HepG2 (cell line): ENCODE results near the gene SH3PXD2A. TPM values are rescaled to one million over a fixed set of nuclear protein-coding genes. Genes with fewer than 3 reads are reported as not detected.

Source experiments
- ARID5B ChIP-seq: IDR thresholded peaks from 2 replicates; pipeline ENCODE4 v1.4.0; 2020; ENCODE audit warnings: mild to moderate bottlenecking, missing genetic modification reagents
- ATAD3A ChIP-seq: sonication (generic); formaldehyde crosslinking; IDR thresholded peaks from 2 replicates; pipeline ENCODE4 v1.4.0; 2020; ENCODE audit warnings: missing genetic modification reagents
- ESRRA ChIP-seq: sonication (generic); formaldehyde crosslinking; IDR thresholded peaks from 2 replicates; pipeline ENCODE4 v1.5.1; 2020; ENCODE audit warnings: mild to moderate bottlenecking, low read depth, missing genetic modification reagents
- JARID2 ChIP-seq: sonication (generic); formaldehyde crosslinking; IDR thresholded peaks from 2 replicates; pipeline ENCODE4 v1.8.1; 2023; ENCODE audit warnings: missing genetic modification reagents, inconsistent platforms; ENCODE audit not compliant: insufficient replicate concordance
- KAT2B ChIP-seq: fragments of 150-350 bp; IDR thresholded peaks from 2 replicates; pipeline ENCODE4 v1.6.1; 2014; ENCODE audit warnings: low read depth, low read length, borderline replicate concordance
- KDM2A ChIP-seq: sonication (generic); formaldehyde crosslinking; IDR thresholded peaks from 2 replicates; pipeline ENCODE4 v1.4.0; 2020; ENCODE audit warnings: low read depth, missing genetic modification reagents, borderline replicate concordance
- KLF15 ChIP-seq: sonication (generic); formaldehyde crosslinking; IDR thresholded peaks from 2 replicates; pipeline ENCODE4 v1.8.1; 2023; ENCODE audit warnings: borderline replicate concordance, mild to moderate bottlenecking, inconsistent platforms, missing genetic modification reagents, mixed read lengths
- MED1 ChIP-seq: sonication (generic); formaldehyde crosslinking; IDR thresholded peaks from 2 replicates; pipeline ENCODE4 v1.4.0; 2020; ENCODE audit warnings: missing genetic modification reagents
- MTA3 ChIP-seq: sonication (generic); formaldehyde crosslinking; IDR thresholded peaks from 2 replicates; pipeline ENCODE4 v1.4.0; 2020; ENCODE audit warnings: missing genetic modification reagents
- NFE2 ChIP-seq: sonication (generic); formaldehyde crosslinking; IDR thresholded peaks from 2 replicates; pipeline ENCODE4 v1.4.0; 2020; ENCODE audit warnings: missing genetic modification reagents
- NR2F1 ChIP-seq, 2 experiments: fragments of 450-650 bp in 1 of 2; formaldehyde crosslinking in 1 of 2; IDR thresholded peaks; 2 replicates each; pipeline versions ENCODE4 v1.5.0 to v1.6.1; 2016 to 2020; ENCODE audit warnings: mild to moderate bottlenecking in 1 of 2, missing compliant biosample characterization in 1 of 2, missing genetic modification reagents in 1 of 2, moderate library complexity in 1 of 2
- PAX8 ChIP-seq: sonication (generic); formaldehyde crosslinking; IDR thresholded peaks from 2 replicates; pipeline ENCODE4 v1.8.0; 2022; ENCODE audit warnings: mild to moderate bottlenecking, missing genetic modification reagents, borderline replicate concordance
- PHF21A ChIP-seq: sonication (generic); formaldehyde crosslinking; IDR thresholded peaks from 2 replicates; pipeline ENCODE4 v1.5.0; 2020; ENCODE audit warnings: mild to moderate bottlenecking, missing genetic modification reagents
- PPARG ChIP-seq: conservative IDR thresholded peaks from 2 replicates; pipeline ENCODE4 v1.6.1; 2016; ENCODE audit warnings: missing biosample characterization, missing genetic modification reagents
- RFX1 ChIP-seq: fragments of 450-650 bp; IDR thresholded peaks from 2 replicates; pipeline ENCODE4 v1.6.1; 2017
- RXRA ChIP-seq: sonication (generic); formaldehyde crosslinking; IDR thresholded peaks from 2 replicates; pipeline ENCODE4 v1.5.1; 2020; ENCODE audit warnings: missing genetic modification reagents
- SRSF9 ChIP-seq: fragments of 200-400 bp; formaldehyde crosslinking; IDR thresholded peaks from 2 replicates; pipeline ENCODE4 v1.6.1; 2018; ENCODE audit warnings: borderline replicate concordance, mild to moderate bottlenecking, low read depth, low read length; ENCODE audit not compliant: insufficient read depth, poor library complexity, severe bottlenecking
- TP53 ChIP-seq: sonication (generic); formaldehyde crosslinking; conservative IDR thresholded peaks from 2 replicates; pipeline ENCODE4 v1.4.0; 2020; ENCODE audit warnings: missing genetic modification reagents
- ZFP90 ChIP-seq: sonication (generic); formaldehyde crosslinking; IDR thresholded peaks from 2 replicates; pipeline ENCODE4 v1.8.0; 2022; ENCODE audit warnings: missing genetic modification reagents, mild to moderate bottlenecking, inconsistent platforms, borderline replicate concordance
- ZNF710 ChIP-seq: sonication (generic); formaldehyde crosslinking; IDR thresholded peaks from 2 replicates; pipeline ENCODE4 v1.5.0; 2020; ENCODE audit warnings: mild to moderate bottlenecking, missing genetic modification reagents, borderline replicate concordance
- ZNF775 ChIP-seq: sonication (generic); formaldehyde crosslinking; IDR thresholded peaks from 2 replicates; pipeline ENCODE4 v1.4.0; 2020; ENCODE audit warnings: missing genetic modification reagents, mild to moderate bottlenecking, moderate library complexity, borderline replicate concordance
- ZSCAN12 ChIP-seq: sonication (generic); formaldehyde crosslinking; IDR thresholded peaks from 2 replicates; pipeline ENCODE4 v1.9.0; 2021; ENCODE audit warnings: mild to moderate bottlenecking, missing genetic modification reagents
- polyA plus RNA-seq, 8 experiments: library from polyadenylated mRNA; depleted of rRNA in 3 of 8; stranded (reverse) in 7 of 8; unstranded in 1 of 8; fragments of >200 nt; fragmentation: Illumina TruSeq in 4 of 8; extraction: Trizol in 4 of 8; gene quantifications; 2 replicates each; pipeline versions ENCODE4 v1.2.1 to v1.2.3, GENCODE V29; 2011 to 2016; ENCODE audit warnings: low read depth in 4 of 8, missing spikeins in 1 of 8, mixed read lengths in 1 of 8; ENCODE audit not compliant: insufficient read depth in 1 of 8
- total RNA-seq, 5 experiments: library from RNA; depleted of rRNA; stranded (reverse); fragments of >200 nt; fragmentation: Illumina TruSeq; extraction: Trizol; gene quantifications; 2 replicates each; pipeline ENCODE4 v1.2.3, GENCODE V29; 2016; ENCODE audit warnings: low read depth in 1 of 5
- TF ChIP-seq, protein P1 (sequence below): sonication (generic); formaldehyde crosslinking; IDR thresholded peaks from 2 replicates; pipeline ENCODE4 v1.4.0; 2020; ENCODE audit warnings: missing genetic modification reagents

Gene SH3PXD2A
- total and polyA plus RNA-seq, 2 of the 13 experiments (the other 11 are each of a cell fraction or from before 2014, with no cell fraction given), result 11.1 to 11.3 TPM

- TF ChIP-seq KLF15 (CRISPR knock-in tag) (no peak), ESRRA (0 out of 2 replicates have a peak, but pooled peaks have one; percentile 59), ATAD3A (CRISPR knock-in tag) (no peak), TP53 (CRISPR knock-in tag) (no peak), RXRA (CRISPR knock-in tag) (peak; percentile 90; the same call in 1 of the 2 replicates), PAX8 (CRISPR knock-in tag) (no peak), PPARG (0 out of 2 replicates have a peak, but pooled peaks have one; percentile 63), RFX1 (no peak), JARID2 (CRISPR knock-in tag) (no peak), KDM2A (CRISPR knock-in tag) (no peak; the same call in 1 of the 2 replicates), SRSF9 (no peak), ZFP90 (CRISPR knock-in tag) (no peak), NR2F1 (CRISPR knock-in tag; IDR thresholded peaks at IDR 0.05) (peak; percentile 65 to 79), MTA3 (CRISPR knock-in tag) (no peak), MED1 (CRISPR knock-in tag) (peak; percentile 84), ARID5B (peak; percentile 92), ZSCAN12 (CRISPR knock-in tag) (no peak), PHF21A (CRISPR knock-in tag) (peak; percentile 62), KAT2B (no peak), ZNF710 (CRISPR knock-in tag) (peak; percentile 71), NFE2 (CRISPR knock-in tag) (no peak), ZNF775 (CRISPR knock-in tag) (no peak)
- TF ChIP-seq, protein P1, sequence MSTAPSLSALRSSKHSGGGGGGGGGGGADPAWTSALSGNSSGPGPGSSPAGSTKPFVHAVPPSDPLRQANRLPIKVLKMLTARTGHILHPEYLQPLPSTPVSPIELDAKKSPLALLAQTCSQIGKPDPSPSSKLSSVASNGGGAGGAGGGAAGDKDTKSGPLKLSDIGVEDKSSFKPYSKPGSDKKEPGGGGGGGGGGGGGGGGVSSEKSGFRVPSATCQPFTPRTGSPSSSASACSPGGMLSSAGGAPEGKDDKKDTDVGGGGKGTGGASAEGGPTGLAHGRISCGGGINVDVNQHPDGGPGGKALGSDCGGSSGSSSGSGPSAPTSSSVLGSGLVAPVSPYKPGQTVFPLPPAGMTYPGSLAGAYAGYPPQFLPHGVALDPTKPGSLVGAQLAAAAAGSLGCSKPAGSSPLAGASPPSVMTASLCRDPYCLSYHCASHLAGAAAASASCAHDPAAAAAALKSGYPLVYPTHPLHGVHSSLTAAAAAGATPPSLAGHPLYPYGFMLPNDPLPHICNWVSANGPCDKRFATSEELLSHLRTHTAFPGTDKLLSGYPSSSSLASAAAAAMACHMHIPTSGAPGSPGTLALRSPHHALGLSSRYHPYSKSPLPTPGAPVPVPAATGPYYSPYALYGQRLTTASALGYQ (CRISPR knock-in tag), result peak; percentile 74; the same call in 1 of the 2 replicates
Observed at GRCh38 chr10:103854265-103854685, 1.1 kb downstream of the SH3PXD2A start (continued).
